MM.1S (cell line): ENCODE data around the gene ISYNA1.

Experiments used
- DNase-seq: peaks from one replicate; pipeline ENCODE4 v3.0.0-alpha.2; 2015
- H2AFZ ChIP-seq: fragments of 300-600 bp; sonication (generic); 2 replicates; pipeline ENCODE4 v1.6.0; 2016; ENCODE audit warnings: antibody characterized with exemption, low read length
- H3F3A ChIP-seq: fragments of 300-600 bp; sonication (generic); 2 replicates; pipeline ENCODE4 v1.6.1; 2016; ENCODE audit warnings: mild to moderate bottlenecking, antibody characterized with exemption, low read length, moderate library complexity, mixed read lengths; ENCODE audit not compliant: insufficient read depth
- H3K27ac ChIP-seq: fragments of 300-600 bp; sonication (generic); 2 replicates; pipeline ENCODE4 v1.5.1; 2016; ENCODE audit warnings: mild to moderate bottlenecking, low read length
- H3K27me3 ChIP-seq: fragments of 300-600 bp; sonication (generic); replicated peaks from 2 replicates; pipeline ENCODE4 v1.6.0; 2016; ENCODE audit warnings: low read length; ENCODE audit not compliant: insufficient read depth
- H3K36me3 ChIP-seq: fragments of 300-600 bp; sonication (generic); replicated peaks from 2 replicates; pipeline ENCODE4 v1.6.1; 2016; ENCODE audit warnings: mild to moderate bottlenecking, low read length, mixed read lengths; ENCODE audit not compliant: insufficient read depth
- H3K4me1 ChIP-seq: fragments of 300-600 bp; sonication (generic); 2 replicates; pipeline ENCODE4 v1.6.1; 2016; ENCODE audit warnings: low read length, mixed read lengths
- H3K4me2 ChIP-seq: fragments of 300-600 bp; sonication (generic); 2 replicates; pipeline ENCODE4 v1.6.0; 2016; ENCODE audit warnings: low read depth, low read length
- H3K4me3 ChIP-seq: fragments of 300-600 bp; sonication (generic); 2 replicates; pipeline ENCODE4 v1.5.1; 2016; ENCODE audit warnings: low read length, mixed read lengths
- H3K79me2 ChIP-seq: fragments of 300-600 bp; sonication (generic); 2 replicates; pipeline ENCODE4 v1.6.1; 2016; ENCODE audit warnings: mixed run types, low read length, mixed read lengths
- H3K9ac ChIP-seq: fragments of 300-600 bp; sonication (generic); 2 replicates; pipeline ENCODE4 v1.6.1; 2016; ENCODE audit warnings: low read length, mixed read lengths
- H3K9me2 ChIP-seq: fragments of 300-600 bp; sonication (generic); replicated peaks from 2 replicates; pipeline ENCODE4 v1.6.1; 2016; ENCODE audit warnings: mild to moderate bottlenecking, low read length, mixed read lengths; ENCODE audit not compliant: insufficient read depth
- H3K9me3 ChIP-seq: fragments of 300-600 bp; sonication (generic); replicated peaks from 2 replicates; pipeline ENCODE4 v1.6.1; 2016; ENCODE audit warnings: mild to moderate bottlenecking, low read length, mixed read lengths; ENCODE audit not compliant: insufficient read depth
- H4K20me1 ChIP-seq: fragments of 300-600 bp; sonication (generic); 2 replicates; pipeline ENCODE4 v1.6.1; 2016; ENCODE audit warnings: mild to moderate bottlenecking, low read length, moderate library complexity, mixed read lengths; ENCODE audit not compliant: insufficient read depth
- CTCF ChIP-seq: fragments of 300-600 bp; sonication (generic); IDR thresholded peaks from 2 replicates; pipeline ENCODE4 v1.5.1; 2016; ENCODE audit warnings: antibody characterized with exemption, low read length, mixed read lengths
- EZH2 ChIP-seq: fragments of 300-600 bp; sonication (generic); optimal IDR thresholded peaks from 2 replicates; pipeline ENCODE3; 2017; ENCODE audit warnings: low read depth, mild to moderate bottlenecking, antibody characterized with exemption, low read length, mixed read lengths
- EZH2phosphoT487 ChIP-seq: fragments of 300-600 bp; sonication (generic); IDR thresholded peaks from 2 replicates; pipeline ENCODE4 v1.6.1; 2018; ENCODE audit warnings: antibody characterized with exemption, low read length

The ISYNA1 gene

GRCh38 chr19:18476507-18477041, 38.6 kb upstream of the ISYNA1 start:
- peaks cover 81% of the 10 kb centered on the region for H4K20me1 ChIP-seq
- H3K36me3 ChIP-seq, result no peaks in the 10 kb centered on the region
- no peak overlapping the region for H2AFZ ChIP-seq
- no peaks in the 10 kb centered on the region for H3K9me3 ChIP-seq
- H3K27ac ChIP-seq, result no peak overlapping the region
- no peaks in the 10 kb centered on the region for H3K9me2 ChIP-seq
- TF ChIP-seq EZH2phosphoT487 (no peak), CTCF (no peak), EZH2 (no peak)
- DNase-seq, result no peak
- no peak overlapping the region for H3K4me2 ChIP-seq
- no peaks in the 10 kb centered on the region for H3F3A ChIP-seq
- peaks cover 8% of the 10 kb centered on the region for H3K4me1 ChIP-seq
- H3K79me2 ChIP-seq, result peaks cover 98% of the 10 kb centered on the region
- no peak overlapping the region for H3K9ac ChIP-seq
- H3K27me3 ChIP-seq, result no peaks in the 10 kb centered on the region
- H3K4me3 ChIP-seq, result no peak overlapping the region

- Histone ChIP-seq H3K9me2 (no peaks in the 10 kb centered on the region), H3K9ac (no peak overlapping the region), H3K4me2 (no peak overlapping the region), H3K9me3 (no peaks in the 10 kb centered on the region), H3K27me3 (no peaks in the 10 kb centered on the region), H2AFZ (no peak overlapping the region), H3K36me3 (no peaks in the 10 kb centered on the region), H3K4me3 (no peak overlapping the region), H3K79me2 (peaks cover 98% of the 10 kb centered on the region), H4K20me1 (peaks cover 74% of the 10 kb centered on the region), H3K27ac (no peak overlapping the region), H3K4me1 (peaks cover 8% of the 10 kb centered on the region), H3F3A (no peaks in the 10 kb centered on the region)
- DNase-seq, result no peak
- TF ChIP-seq EZH2 (no peak), CTCF (no peak), EZH2phosphoT487 (no peak)
Observed at GRCh38 chr19:18475762-18476331, 37.9 kb upstream of the ISYNA1 start.

GRCh38 chr19:18475004-18475453, 37.1 kb upstream of the ISYNA1 start:
- Histone ChIP-seq H3K4me2 (no peak overlapping the region), H3K9ac (no peak overlapping the region), H4K20me1 (peaks cover 68% of the 10 kb centered on the region), H3F3A (no peaks in the 10 kb centered on the region), H3K27me3 (no peaks in the 10 kb centered on the region), H3K27ac (no peak overlapping the region), H3K36me3 (no peaks in the 10 kb centered on the region), H2AFZ (no peak overlapping the region), H3K9me3 (no peaks in the 10 kb centered on the region), H3K4me1 (peaks cover 4% of the 10 kb centered on the region), H3K4me3 (no peak overlapping the region), H3K9me2 (no peaks in the 10 kb centered on the region), H3K79me2 (peaks cover 98% of the 10 kb centered on the region)
- DNase-seq, result no peak
- TF ChIP-seq EZH2phosphoT487, result no peak
- no peak for TF ChIP-seq CTCF
- no peak for TF ChIP-seq EZH2
